Stimulated activated CD8-positive, alpha-beta memory T cell treated with anti-CD3 and anti-CD28 coated beads, Interleukin-7, amount 100 ng/mL, for 48 hours (primary cell): ENCODE results near the gene MATR3.
"Not testable (repeated sequence)": the region's sequence is repeated elsewhere in the genome, so short reads cannot be mapped to it uniquely, and the experiment has no call there.

Experiments used
- DNase-seq, 2 donors: peaks; one replicate each; pipeline ENCODE4 v3.0.0-alpha.2; 2020; ENCODE audit warnings: low read depth in 1 of 2; ENCODE audit errors: extremely low read depth in 1 of 2

The MATR3 gene

GRCh38 chr5:139345442-139345841 lies 51.9 kb downstream of the MATR3 start:
- not testable (repeated sequence) for DNase-seq

DNA sequence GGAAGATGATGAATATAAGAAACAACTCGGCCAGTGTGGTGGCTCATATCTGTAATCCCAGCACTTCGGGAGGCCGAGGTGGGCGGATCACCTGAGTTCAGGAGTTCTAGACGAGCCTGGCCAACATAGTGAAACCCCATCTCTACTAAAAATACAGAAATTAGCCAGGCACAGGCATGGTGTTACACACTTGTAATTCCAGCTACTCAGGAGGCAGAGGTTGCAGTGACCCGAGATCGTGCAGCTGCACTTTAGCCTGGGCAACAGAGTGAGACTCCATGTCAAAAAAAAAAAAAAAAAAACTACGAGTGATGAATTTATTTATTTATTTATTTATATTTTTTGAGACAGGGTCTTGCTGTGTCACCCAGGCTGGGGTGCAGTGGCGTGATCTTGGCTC lies 54.3 kb downstream of the MATR3 start:
- DNase-seq: not testable (repeated sequence)

DNA sequence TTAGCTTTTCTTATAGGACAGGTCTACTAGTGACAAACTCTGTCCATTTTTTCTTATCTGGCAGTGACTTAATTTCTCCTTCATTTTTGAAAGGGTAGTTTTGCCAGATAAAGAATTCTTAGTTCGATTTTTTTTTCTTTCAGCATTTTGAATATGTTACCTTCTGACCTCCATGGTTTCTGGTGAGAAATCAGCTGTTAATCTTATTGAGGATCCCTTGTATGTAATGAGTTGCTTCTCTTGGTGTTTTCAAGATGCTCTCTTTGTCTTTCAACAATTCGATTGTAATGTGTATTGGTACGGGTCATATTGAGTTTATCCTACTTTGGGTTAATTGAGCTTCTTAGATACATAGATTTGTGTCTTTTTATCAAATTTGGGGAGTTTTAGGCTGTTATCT lies 60.6 kb downstream of the MATR3 start:
- DNase-seq: no peak

DNA sequence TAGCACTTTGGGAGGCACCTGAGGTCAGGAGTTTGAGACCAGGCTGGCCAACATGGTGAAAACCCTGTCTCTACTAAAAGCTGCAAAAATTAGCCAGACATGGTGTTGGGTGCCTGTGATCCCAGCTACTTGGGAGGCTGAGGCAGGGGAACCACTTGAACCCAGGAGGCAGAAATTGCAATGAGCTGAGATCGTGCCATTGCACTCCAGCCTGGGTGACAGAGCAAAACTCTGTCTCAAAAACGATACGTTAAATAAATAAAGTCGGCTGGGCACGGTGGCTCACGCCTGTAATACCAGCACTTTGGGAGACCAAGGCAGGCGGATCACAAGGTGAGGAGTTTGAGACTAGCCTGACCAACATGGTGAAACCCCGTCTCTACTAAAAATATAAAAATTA lies 62.4 kb downstream of the MATR3 start:
- not testable (repeated sequence) for DNase-seq

DNA sequence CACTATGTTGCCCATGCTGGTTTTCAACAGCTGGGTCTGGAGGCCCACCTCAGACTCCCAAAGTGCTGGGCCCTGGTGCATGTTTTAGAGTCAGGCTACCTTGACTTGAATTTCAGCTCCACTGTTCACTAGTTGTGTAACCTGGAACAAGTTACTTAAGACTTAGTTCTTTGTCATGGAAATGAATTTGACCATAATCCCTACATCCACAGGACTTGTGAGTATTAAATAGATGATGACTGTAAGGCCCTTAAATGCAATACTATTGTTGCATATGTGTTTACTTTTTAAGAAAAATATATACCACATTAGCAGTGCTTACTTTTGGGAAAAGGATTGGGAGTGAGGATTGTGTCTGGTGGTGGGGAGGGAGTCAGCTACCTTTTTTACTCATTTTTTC lies 64.5 kb downstream of the MATR3 start:
- no peak for DNase-seq

GRCh38 chr5:139360384-139360783 lies 66.8 kb downstream of the MATR3 start:
- DNase-seq: no peak

DNA sequence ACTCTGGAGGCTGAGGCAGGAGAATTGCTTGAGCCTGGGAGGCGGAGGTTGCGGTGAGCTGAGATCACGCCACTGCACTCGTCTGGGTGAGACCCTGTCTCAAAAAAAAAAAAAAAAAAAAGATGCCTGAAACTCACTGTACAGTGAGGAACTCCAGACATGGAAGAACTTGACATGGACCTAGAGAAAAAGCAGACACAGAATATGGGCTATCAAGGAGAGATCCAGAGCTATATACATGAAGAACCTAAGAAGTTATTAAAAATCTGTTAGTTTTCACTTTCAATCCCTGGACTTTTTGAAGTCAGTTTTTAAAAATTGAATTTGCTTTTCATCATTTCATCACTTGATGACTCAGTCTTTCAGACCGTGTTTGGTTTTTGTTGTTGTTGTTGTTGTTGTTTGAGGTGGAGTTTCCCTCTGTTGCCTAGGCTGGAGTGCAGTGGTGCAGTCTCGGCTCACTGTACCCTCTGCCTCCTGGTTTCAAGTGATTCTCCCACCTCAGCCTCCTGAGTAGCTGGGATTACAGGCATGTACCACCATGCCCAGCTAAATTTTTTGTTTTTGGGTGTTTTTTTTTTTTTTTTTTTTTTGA lies 68.4 kb downstream of the MATR3 start:
- DNase-seq: no peak

- DNase-seq: no peak
Measured at GRCh38 chr5:139363937-139364336, 70.4 kb downstream of the MATR3 start.

- no peak for DNase-seq
Measured at GRCh38 chr5:139364466-139364865, 70.9 kb downstream of the MATR3 start.

DNA sequence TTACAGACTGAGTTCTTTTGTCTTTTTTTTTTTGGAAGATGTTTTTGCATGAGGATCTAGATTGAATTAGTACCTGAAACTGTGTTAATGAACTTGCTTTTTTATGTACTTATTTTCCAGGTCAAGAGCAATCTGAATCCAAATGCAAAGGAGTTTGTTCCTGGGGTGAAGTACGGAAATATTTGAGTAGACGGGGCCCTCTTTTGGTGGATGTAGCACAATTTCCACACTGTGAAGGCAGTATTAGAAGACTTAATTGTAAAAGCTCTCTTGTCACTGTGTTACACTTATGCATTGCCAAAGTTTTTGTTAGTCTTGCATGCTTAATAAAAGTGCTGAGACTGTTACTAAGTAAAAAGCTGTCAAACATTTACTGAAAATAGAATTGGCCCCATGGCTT lies 75.1 kb downstream of the MATR3 start:
- DNase-seq: no peak

DNA sequence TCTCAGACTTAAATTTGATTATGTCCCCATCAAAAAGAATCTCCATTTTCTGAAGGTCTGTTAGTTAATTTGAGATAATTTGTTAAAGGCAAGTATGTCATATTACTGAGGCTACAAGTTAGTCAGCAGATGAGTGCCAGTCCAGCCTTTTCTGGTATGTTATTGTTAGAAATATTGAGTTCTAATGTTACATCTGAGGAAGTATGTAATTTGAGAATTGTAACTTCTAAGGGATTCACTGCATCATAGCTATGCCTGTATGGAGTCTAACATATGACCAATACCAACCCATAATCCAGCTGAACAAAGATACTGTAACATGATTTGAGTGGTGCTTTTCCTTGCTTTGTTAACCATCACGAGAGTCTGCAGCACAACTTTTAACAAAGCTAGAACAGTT lies 75.6 kb downstream of the MATR3 start:
- DNase-seq: no peak

- no peak for DNase-seq
Measured at GRCh38 chr5:139371482-139372435, 78.2 kb downstream of the MATR3 start.

GRCh38 chr5:139374909-139375308 lies 81.4 kb downstream of the MATR3 start:
- DNase-seq: no peak

- DNase-seq: no peak
Measured at GRCh38 chr5:139376364-139376763, 82.8 kb downstream of the MATR3 start.

DNA sequence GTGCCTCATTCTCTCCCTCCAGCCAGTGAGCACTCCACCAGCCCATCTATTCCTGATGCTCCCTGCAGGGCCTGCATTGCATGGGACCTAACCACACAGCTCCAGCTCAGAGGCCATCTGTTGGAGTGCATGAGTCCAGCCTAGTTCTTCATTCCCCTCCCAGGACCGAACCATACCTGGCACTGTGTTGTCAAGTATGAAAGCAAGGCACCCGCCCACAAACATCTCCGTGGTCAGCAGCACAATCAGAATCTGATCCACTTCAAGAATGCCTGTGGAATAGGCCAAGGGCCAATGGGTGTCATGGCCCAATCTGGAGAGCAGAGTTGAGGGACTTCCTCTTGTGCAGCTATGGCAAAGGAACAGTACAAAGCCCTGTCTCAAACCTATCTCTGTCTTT lies 83.7 kb downstream of the MATR3 start:
- DNase-seq: no peak

DNA sequence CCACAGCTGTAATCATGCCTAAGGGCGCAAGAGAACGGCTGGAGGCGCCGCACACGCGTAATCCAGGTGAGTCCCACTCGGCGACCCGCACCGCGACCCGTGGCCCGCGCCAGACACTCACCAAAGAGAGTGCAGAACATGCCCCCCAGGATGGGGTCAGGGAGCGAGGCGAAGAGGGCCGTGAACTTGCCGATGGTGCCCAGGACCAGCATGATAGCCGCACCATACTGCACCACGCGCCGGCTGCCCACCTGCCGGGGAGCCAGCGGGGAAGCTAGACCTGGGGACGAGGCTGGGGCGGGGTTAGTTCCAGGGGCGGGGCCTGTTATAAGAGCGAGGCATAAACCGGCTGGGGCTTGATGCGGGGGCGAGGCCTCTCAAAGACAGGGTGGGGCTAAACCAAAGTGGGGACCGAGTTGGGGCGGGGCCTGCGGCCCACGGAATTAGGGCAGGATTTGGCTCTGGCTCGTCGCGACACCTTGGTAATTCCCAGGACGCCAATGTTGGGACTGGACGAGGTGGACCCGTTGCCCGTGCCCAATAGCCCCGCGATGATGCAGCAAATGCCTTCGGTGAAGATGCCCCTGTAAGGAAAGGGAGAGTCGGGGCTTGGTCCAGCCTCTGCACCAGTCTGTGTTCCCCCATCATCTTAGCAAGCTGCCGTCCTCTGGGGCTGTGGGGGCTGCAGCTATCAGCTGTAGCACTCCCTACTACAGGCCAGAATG lies 84.7 kb downstream of the MATR3 start:
- DNase-seq: no peak

GRCh38 chr5:139378941-139379361 lies 85.4 kb downstream of the MATR3 start:
- no peak for DNase-seq

DNA sequence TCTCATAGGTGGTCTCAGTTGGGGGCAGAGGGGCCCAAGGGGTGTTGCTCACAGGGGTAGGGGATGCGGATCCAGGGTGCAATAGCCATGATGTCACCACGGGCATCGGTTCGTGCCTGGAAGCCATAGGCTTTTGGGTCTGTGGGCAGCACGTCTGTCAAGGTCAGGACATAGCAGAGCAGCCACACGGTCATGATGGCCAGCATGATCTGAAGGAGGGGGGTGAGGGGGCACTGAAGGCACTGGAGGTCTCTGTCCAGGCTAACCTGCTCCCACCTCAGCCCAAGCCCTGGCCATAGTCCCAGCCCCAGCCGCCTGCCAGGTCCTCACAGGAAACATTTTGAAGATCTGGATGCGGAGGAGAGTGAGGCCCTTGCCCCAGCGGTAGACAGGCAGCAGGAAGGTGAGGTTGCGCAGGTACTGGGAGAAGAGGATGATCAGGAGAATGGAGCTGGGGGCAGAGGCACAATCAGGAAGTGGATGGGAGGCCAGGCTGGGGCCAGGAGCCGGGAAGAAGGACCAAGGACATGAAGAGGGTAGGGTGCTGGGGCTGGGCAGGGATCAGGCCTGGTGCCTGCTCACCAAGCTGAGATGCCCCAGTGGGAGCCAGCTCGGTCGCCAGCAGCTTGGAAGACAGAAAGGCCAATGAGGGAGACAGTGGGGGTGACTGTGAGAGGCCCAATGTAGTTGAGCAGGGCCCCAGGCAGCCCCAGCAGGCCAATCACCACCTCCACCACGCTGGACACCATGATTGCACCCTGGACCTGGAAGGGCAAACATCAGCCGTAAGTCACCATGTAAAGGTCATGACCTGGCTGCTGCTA lies 86.3 kb downstream of the MATR3 start:
- no peak for DNase-seq
